Erythroblast (primary cell): Measurements from ENCODE around the gene ANKIB1.
"Not testable (repeated sequence)": the region's sequence is repeated elsewhere in the genome, so short reads cannot be mapped to it uniquely, and the experiment has no call there.

ENCODE experiments used
- DNase-seq, 2 experiments: peaks; one replicate each; lab custom pipeline; 2025; lab: John Stamatoyannopoulos, UW
- GATA1 ChIP-seq: IDR thresholded peaks from 2 replicates; pipeline ENCODE4 v1.6.1; 2011; ENCODE audit warnings: low read depth, mild to moderate bottlenecking, control low read depth, low read length, moderate library complexity
- POLR2A ChIP-seq: IDR thresholded peaks from 2 replicates; pipeline ENCODE4 v1.6.1; 2011; ENCODE audit warnings: mild to moderate bottlenecking, low read length

Gene ANKIB1

GRCh38 chr7:92253251-92253650 lies 7.5 kb downstream of the ANKIB1 start:
- no peak for TF ChIP-seq GATA1
- TF ChIP-seq POLR2A = no peak
- DNase-seq = no peak

- not testable (repeated sequence) for DNase-seq
Observed at GRCh38 chr7:92254800-92255199, 9.0 kb downstream of the ANKIB1 start.

- no peak for DNase-seq
- TF ChIP-seq GATA1 = no peak
- TF ChIP-seq POLR2A = no peak
Observed at GRCh38 chr7:92255308-92255707, 9.5 kb downstream of the ANKIB1 start.

- no peak for TF ChIP-seq POLR2A
- no peak for TF ChIP-seq GATA1
- DNase-seq = no peak
Observed at GRCh38 chr7:92259062-92259461, 13.3 kb downstream of the ANKIB1 start.

GRCh38 chr7:92259610-92260247 lies 14.0 kb downstream of the ANKIB1 start:
- TF ChIP-seq POLR2A = no peak
- TF ChIP-seq GATA1 = no peak

GRCh38 chr7:92260248-92260781 lies 14.5 kb downstream of the ANKIB1 start:
- no peak for DNase-seq
- TF ChIP-seq POLR2A (no peak), GATA1 (no peak)

More at GRCh38 chr7:92259610-92260247, 14.0 kb downstream of the ANKIB1 start:
- no peak for DNase-seq

GRCh38 chr7:92266415-92267241 lies 20.9 kb downstream of the ANKIB1 start:
- DNase-seq = peak; percentile 6 to 27
- peak; percentile 19 for TF ChIP-seq POLR2A
- no peak for TF ChIP-seq GATA1

- TF ChIP-seq GATA1 (no peak), POLR2A (no peak)
- no peak for DNase-seq
Observed at GRCh38 chr7:92268921-92269320, 23.1 kb downstream of the ANKIB1 start.

GRCh38 chr7:92275327-92275726 lies 29.6 kb downstream of the ANKIB1 start:
- TF ChIP-seq GATA1 = no peak
- TF ChIP-seq POLR2A = no peak
- DNase-seq = no peak

GRCh38 chr7:92276460-92276864 lies 30.7 kb downstream of the ANKIB1 start:
- TF ChIP-seq POLR2A (no peak), GATA1 (no peak)
- DNase-seq = peak; percentile 30 to 77

GRCh38 chr7:92279396-92280031 lies 33.7 kb downstream of the ANKIB1 start:
- DNase-seq = no peak
- TF ChIP-seq POLR2A = no peak

GRCh38 chr7:92281031-92281430 lies 35.3 kb downstream of the ANKIB1 start:
- no peak for DNase-seq
- no peak for TF ChIP-seq POLR2A
- TF ChIP-seq GATA1 = no peak

GRCh38 chr7:92282221-92282814 lies 36.5 kb downstream of the ANKIB1 start:
- peak in 1 of 2 experiments; percentile 39 for DNase-seq
- TF ChIP-seq GATA1 (no peak), POLR2A (no peak)

GRCh38 chr7:92282930-92283329 lies 37.2 kb downstream of the ANKIB1 start:
- DNase-seq = peak in 1 of 2 experiments; percentile 24
- TF ChIP-seq POLR2A (no peak), GATA1 (no peak)
